ENCODE measurements around the gene STAB2. TPM values are rescaled to one million over a fixed set of nuclear protein-coding genes. Genes with fewer than 3 reads are reported as not detected.

Gene STAB2
- total RNA-seq, 1 donor from 2014 or later: not detected

DNA sequence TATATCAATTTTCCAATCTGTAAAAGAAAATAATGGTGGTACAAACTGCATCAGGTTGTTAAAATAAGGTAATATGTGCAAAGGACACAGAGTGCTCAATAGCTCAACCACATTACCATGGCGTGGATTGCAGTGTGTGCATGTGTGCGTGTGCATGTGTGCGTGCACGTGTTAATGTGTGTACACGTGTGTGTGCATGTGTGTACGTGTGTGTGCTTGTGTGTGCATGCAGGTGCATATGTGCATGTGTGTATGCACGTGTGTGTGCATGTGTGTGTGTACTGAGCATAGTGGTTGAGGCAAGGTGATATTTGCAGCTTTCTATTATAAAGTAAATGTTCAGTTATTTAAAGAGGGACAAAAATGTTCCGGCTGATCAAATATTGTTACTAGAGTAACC lies 138.3 kb downstream of the STAB2 start:
- Mint-ChIP-seq H3K4me1 (ENCODE audit: low read depth) (no peaks in the 10 kb centered on the region), H3K27me3 (ENCODE audit: low read depth) (peaks cover 3% of the 10 kb centered on the region), H3K4me3 (ENCODE audit: unreplicated experiment) (no peak overlapping the region), H3K36me3 (ENCODE audit: low read depth) (no peaks in the 10 kb centered on the region), H3K9me3 (ENCODE audit: low read depth) (no peaks in the 10 kb centered on the region), H3K27ac (ENCODE audit: unreplicated experiment) (no peak overlapping the region)
- TF ChIP-seq, protein P1, sequence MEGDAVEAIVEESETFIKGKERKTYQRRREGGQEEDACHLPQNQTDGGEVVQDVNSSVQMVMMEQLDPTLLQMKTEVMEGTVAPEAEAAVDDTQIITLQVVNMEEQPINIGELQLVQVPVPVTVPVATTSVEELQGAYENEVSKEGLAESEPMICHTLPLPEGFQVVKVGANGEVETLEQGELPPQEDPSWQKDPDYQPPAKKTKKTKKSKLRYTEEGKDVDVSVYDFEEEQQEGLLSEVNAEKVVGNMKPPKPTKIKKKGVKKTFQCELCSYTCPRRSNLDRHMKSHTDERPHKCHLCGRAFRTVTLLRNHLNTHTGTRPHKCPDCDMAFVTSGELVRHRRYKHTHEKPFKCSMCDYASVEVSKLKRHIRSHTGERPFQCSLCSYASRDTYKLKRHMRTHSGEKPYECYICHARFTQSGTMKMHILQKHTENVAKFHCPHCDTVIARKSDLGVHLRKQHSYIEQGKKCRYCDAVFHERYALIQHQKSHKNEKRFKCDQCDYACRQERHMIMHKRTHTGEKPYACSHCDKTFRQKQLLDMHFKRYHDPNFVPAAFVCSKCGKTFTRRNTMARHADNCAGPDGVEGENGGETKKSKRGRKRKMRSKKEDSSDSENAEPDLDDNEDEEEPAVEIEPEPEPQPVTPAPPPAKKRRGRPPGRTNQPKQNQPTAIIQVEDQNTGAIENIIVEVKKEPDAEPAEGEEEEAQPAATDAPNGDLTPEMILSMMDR (IDR thresholded peaks at IDR 0.05): no peak
- DNase-seq (ENCODE audit: low spot score): no peak

DNA sequence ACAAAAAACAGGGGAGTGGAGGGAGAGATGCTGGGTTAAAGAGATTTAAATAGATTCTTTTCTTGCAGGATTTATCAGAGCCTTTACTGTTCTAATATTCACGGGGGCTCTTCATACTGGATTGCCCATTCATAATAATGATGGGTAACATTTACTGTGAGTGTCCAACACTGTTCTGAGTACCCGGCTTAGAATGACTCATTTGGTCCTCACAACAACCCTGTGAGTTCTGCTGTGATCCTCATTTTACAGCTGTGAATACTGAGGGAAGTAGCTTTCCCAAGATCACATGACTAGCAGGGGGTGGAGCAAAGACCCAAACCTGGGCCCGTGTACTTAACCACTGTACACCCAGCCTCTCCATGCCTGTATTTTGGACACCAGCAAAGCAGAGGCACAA lies 140.6 kb downstream of the STAB2 start:
- Mint-ChIP-seq H3K4me1 (ENCODE audit: low read depth) (no peaks in the 10 kb centered on the region), H3K27me3 (ENCODE audit: low read depth) (peaks cover 5% of the 10 kb centered on the region), H3K9me3 (ENCODE audit: low read depth) (peaks cover 7% of the 10 kb centered on the region), H3K36me3 (ENCODE audit: low read depth) (no peaks in the 10 kb centered on the region), H3K27ac (ENCODE audit: unreplicated experiment) (no peak overlapping the region), H3K4me3 (ENCODE audit: unreplicated experiment) (no peak overlapping the region)
- DNase-seq (ENCODE audit: low spot score): no peak
- TF ChIP-seq, protein P1 (IDR thresholded peaks at IDR 0.05): no peak

DNA sequence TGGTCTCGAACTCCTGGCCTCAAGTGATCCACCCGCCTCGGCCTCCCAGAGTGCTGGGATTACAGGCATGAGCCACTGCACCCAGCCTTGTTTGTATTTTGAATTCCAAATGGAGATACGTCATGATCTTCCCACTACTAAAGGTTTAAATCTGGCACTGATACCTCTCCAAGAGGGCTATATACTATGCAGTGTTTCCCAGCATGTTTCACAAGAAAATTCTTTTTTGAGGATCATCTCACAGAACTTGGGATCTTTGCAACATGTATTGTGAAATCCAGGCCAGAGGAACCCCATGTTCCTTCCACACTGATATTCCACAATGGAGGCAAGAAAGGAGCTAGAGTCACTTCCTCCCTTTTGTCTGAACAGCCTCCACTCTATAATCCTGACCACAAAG lies 141.2 kb downstream of the STAB2 start:
- H3K27ac Mint-ChIP-seq (ENCODE audit: unreplicated experiment): no peak overlapping the region
- no peaks in the 10 kb centered on the region for H3K4me1 Mint-ChIP-seq (ENCODE audit: low read depth)
- DNase-seq (ENCODE audit: low spot score): no peak
- H3K27me3 Mint-ChIP-seq (ENCODE audit: low read depth): peaks cover 7% of the 10 kb centered on the region
- no peak overlapping the region for H3K4me3 Mint-ChIP-seq (ENCODE audit: unreplicated experiment)
- peaks cover 7% of the 10 kb centered on the region for H3K9me3 Mint-ChIP-seq (ENCODE audit: low read depth)
- H3K36me3 Mint-ChIP-seq (ENCODE audit: low read depth): no peaks in the 10 kb centered on the region
- TF ChIP-seq, protein P1 (IDR thresholded peaks at IDR 0.05): no peak

DNA sequence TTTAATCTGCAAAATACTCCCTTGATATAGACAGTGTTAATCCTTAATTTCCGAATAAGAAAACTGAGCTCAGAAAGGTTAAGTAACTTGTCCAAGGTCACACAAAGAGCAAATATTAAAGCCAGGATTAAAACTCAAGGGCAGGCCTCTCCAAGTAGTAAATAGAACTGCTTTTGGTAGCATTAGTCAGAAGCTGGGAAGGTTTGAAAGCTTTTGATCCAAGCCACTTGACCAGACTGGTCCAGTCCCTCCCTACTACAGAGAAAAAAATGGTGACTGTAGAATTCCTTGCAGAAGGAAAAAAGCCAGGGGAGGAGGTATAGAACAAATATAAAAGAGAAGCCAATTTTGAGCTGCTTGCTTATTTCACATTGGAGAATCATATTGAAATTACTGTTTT lies 142.4 kb downstream of the STAB2 start:
- TF ChIP-seq, protein P1 (IDR thresholded peaks at IDR 0.05): no peak
- Mint-ChIP-seq H3K4me1 (ENCODE audit: low read depth) (no peaks in the 10 kb centered on the region), H3K27ac (ENCODE audit: unreplicated experiment) (no peak overlapping the region), H3K36me3 (ENCODE audit: low read depth) (no peaks in the 10 kb centered on the region), H3K9me3 (ENCODE audit: low read depth) (peaks cover 7% of the 10 kb centered on the region), H3K27me3 (ENCODE audit: low read depth) (peaks cover 7% of the 10 kb centered on the region), H3K4me3 (ENCODE audit: unreplicated experiment) (no peak overlapping the region)
- no peak for DNase-seq (ENCODE audit: low spot score)

- TF ChIP-seq, protein P1 (IDR thresholded peaks at IDR 0.05): no peak
- no peak overlapping the region for H3K4me3 Mint-ChIP-seq (ENCODE audit: unreplicated experiment)
- H3K9me3 Mint-ChIP-seq (ENCODE audit: low read depth): peaks cover 7% of the 10 kb centered on the region
- no peak overlapping the region for H3K27ac Mint-ChIP-seq (ENCODE audit: unreplicated experiment)
- DNase-seq (ENCODE audit: low spot score): no peak
- no peaks in the 10 kb centered on the region for H3K36me3 Mint-ChIP-seq (ENCODE audit: low read depth)
- H3K4me1 Mint-ChIP-seq (ENCODE audit: low read depth): no peaks in the 10 kb centered on the region
- H3K27me3 Mint-ChIP-seq (ENCODE audit: low read depth): peaks cover 21% of the 10 kb centered on the region
These were observed 144.5 kb downstream of the STAB2 start for GRCh38 chr12:103731539-103731938.

Data from chondrocyte (in vitro differentiated cells).